WTC11 (cell line): ENCODE data around the gene GHRL. TPM values are rescaled to one million over a fixed set of nuclear protein-coding genes. Genes with fewer than 3 reads are reported as not detected.
A peak's percentile ranks its signal among the peaks of the same experiment; 100 is the strongest.

Source experiments
- ATAC-seq: fragments of 200-7000 bp; cut with Tn5 transposase; 2 replicates; pipeline ENCODE4 v1.10.0; 2021; ENCODE audit warnings: mild to moderate bottlenecking, moderate library complexity
- CTCF ChIA-PET: fragments of 300-600 bp; sonication (Branson Sonifier 250); formaldehyde crosslinking; loops from one replicate; lab custom pipeline; 2021; ENCODE audit warnings: antibody characterized with exemption; lab: Charles Lee
- POLR2A ChIA-PET: fragments of 350-600 bp; sonication (Branson Sonifier 250); formaldehyde crosslinking; loops from one replicate; lab custom pipeline; 2021; ENCODE audit warnings: antibody characterized with exemption; lab: Charles Lee
- DNase-seq: peaks from one replicate; pipeline ENCODE4 v3.0.0; 2021; ENCODE audit warnings: low spot score
- H3K27ac Mint-ChIP-seq: 2 replicates; pipeline ENCODE4 v1.8.0; 2021; ENCODE audit warnings: mixed read lengths
- H3K27me3 Mint-ChIP-seq: 2 replicates; pipeline ENCODE4 v1.8.0; 2021; ENCODE audit warnings: low read depth, mild to moderate bottlenecking, moderate library complexity, mixed read lengths
- H3K36me3 Mint-ChIP-seq: 2 replicates; pipeline ENCODE4 v1.8.0; 2021; ENCODE audit warnings: mixed read lengths
- H3K4me1 Mint-ChIP-seq: 2 replicates; pipeline ENCODE4 v1.8.0; 2022; ENCODE audit warnings: mixed read lengths
- H3K4me3 Mint-ChIP-seq: 2 replicates; pipeline ENCODE4 v1.8.0; 2021; ENCODE audit warnings: mild to moderate bottlenecking, moderate library complexity, mixed read lengths
- H3K9me3 Mint-ChIP-seq: 2 replicates; pipeline ENCODE4 v1.8.0; 2021; ENCODE audit warnings: mixed read lengths
- ATF1 ChIP-seq: sonication (generic); formaldehyde crosslinking; IDR thresholded peaks from 2 replicates; pipeline ENCODE4 v1.8.1; 2023; ENCODE audit warnings: mild to moderate bottlenecking, moderate library complexity, missing genetic modification reagents
- FOXK1 ChIP-seq: sonication (generic); formaldehyde crosslinking; IDR thresholded peaks from 2 replicates; pipeline ENCODE4 v1.8.0; 2022; ENCODE audit warnings: mild to moderate bottlenecking, moderate library complexity, missing genetic modification reagents
- GABPB1 ChIP-seq: sonication (generic); formaldehyde crosslinking; IDR thresholded peaks from 2 replicates; pipeline ENCODE4 v1.8.1; 2023; ENCODE audit warnings: mild to moderate bottlenecking, missing genetic modification reagents
- MXD4 ChIP-seq: fragments of 250-450 bp; sonication (Bioruptor Pico); IDR thresholded peaks from 2 replicates; pipeline ENCODE4 v1.8.0; 2021; ENCODE audit warnings: mild to moderate bottlenecking, moderate library complexity, borderline replicate concordance
- MYBL2 ChIP-seq: sonication (generic); formaldehyde crosslinking; IDR thresholded peaks from 2 replicates; pipeline ENCODE4 v1.8.1; 2023; ENCODE audit warnings: mild to moderate bottlenecking, moderate library complexity, missing genetic modification reagents
- NFATC4 ChIP-seq: fragments of 250-450 bp; sonication (Bioruptor Pico); IDR thresholded peaks from 2 replicates; pipeline ENCODE4 v1.9.0; 2021; ENCODE audit warnings: mild to moderate bottlenecking
- PRRX2 ChIP-seq: fragments of 250-450 bp; sonication (Bioruptor Pico); IDR thresholded peaks from 2 replicates; pipeline ENCODE4 v1.8.0; 2021; ENCODE audit warnings: mild to moderate bottlenecking
- SMAD4 ChIP-seq: sonication (generic); formaldehyde crosslinking; IDR thresholded peaks from 2 replicates; pipeline ENCODE4 v1.8.0; 2022; ENCODE audit warnings: mild to moderate bottlenecking, missing genetic modification reagents
- TCF7 ChIP-seq: sonication (generic); formaldehyde crosslinking; IDR thresholded peaks from 2 replicates; pipeline ENCODE4 v1.8.0; 2022; ENCODE audit warnings: mild to moderate bottlenecking, low read depth, missing genetic modification reagents, moderate library complexity
- ZNF138 ChIP-seq: sonication (generic); formaldehyde crosslinking; conservative IDR thresholded peaks from 2 replicates; pipeline ENCODE4 v1.8.1; 2022; ENCODE audit warnings: mild to moderate bottlenecking, moderate library complexity, missing genetic modification reagents
- ZNF219 ChIP-seq: sonication (generic); formaldehyde crosslinking; IDR thresholded peaks from 2 replicates; pipeline ENCODE4 v1.8.0; 2023; ENCODE audit warnings: missing genetic modification reagents, mild to moderate bottlenecking, borderline replicate concordance
- ZNF396 ChIP-seq: fragments of 250-450 bp; sonication (Bioruptor Pico); IDR thresholded peaks from 2 replicates; pipeline ENCODE4 v1.8.0; 2021; ENCODE audit warnings: mild to moderate bottlenecking, moderate library complexity, borderline replicate concordance
- total RNA-seq: library from RNA; stranded (reverse); gene quantifications from 3 replicates; pipeline ENCODE4 v1.2.3, GENCODE V29; 2021
- TF ChIP-seq, protein P1 (sequence below): sonication (generic); formaldehyde crosslinking; IDR thresholded peaks from 2 replicates; pipeline ENCODE4 v1.8.1; 2023; ENCODE audit warnings: mild to moderate bottlenecking, missing genetic modification reagents
- TF ChIP-seq, protein P2 (sequence below): sonication (generic); formaldehyde crosslinking; IDR thresholded peaks from 2 replicates; pipeline ENCODE4 v1.8.0; 2023; ENCODE audit warnings: missing genetic modification reagents, mild to moderate bottlenecking, borderline replicate concordance
- TF ChIP-seq, protein P3 (sequence below): sonication (generic); formaldehyde crosslinking; IDR thresholded peaks from 2 replicates; pipeline ENCODE4 v1.8.1; 2023; ENCODE audit warnings: mild to moderate bottlenecking, missing genetic modification reagents, moderate library complexity
- TF ChIP-seq, protein P4 (sequence below): sonication (generic); formaldehyde crosslinking; IDR thresholded peaks from 2 replicates; pipeline ENCODE4 v1.8.1; 2022; ENCODE audit warnings: low read depth, missing genetic modification reagents, borderline replicate concordance
- TF ChIP-seq, protein P5 (sequence below): sonication (generic); formaldehyde crosslinking; IDR thresholded peaks from 2 replicates; pipeline ENCODE4 v1.8.0; 2023; ENCODE audit warnings: missing genetic modification reagents
- TF ChIP-seq, protein P6 (sequence below): sonication (generic); formaldehyde crosslinking; IDR thresholded peaks from 2 replicates; pipeline ENCODE4 v1.8.0; 2023; ENCODE audit warnings: mild to moderate bottlenecking, missing genetic modification reagents
- TF ChIP-seq, protein P7 (sequence below): fragments of 250-450 bp; sonication (Bioruptor Pico); IDR thresholded peaks from 2 replicates; pipeline ENCODE4 v1.9.0; 2021; ENCODE audit warnings: moderate library complexity, mild to moderate bottlenecking, inconsistent platforms, borderline replicate concordance
- TF ChIP-seq, protein P8 (sequence below): sonication (generic); formaldehyde crosslinking; IDR thresholded peaks from 2 replicates; pipeline ENCODE4 v1.8.1; 2023; ENCODE audit warnings: mild to moderate bottlenecking, moderate library complexity, missing genetic modification reagents

Gene GHRL
- total RNA-seq, 1 experiment from 2014 or later = 0.35 TPM

DNA sequence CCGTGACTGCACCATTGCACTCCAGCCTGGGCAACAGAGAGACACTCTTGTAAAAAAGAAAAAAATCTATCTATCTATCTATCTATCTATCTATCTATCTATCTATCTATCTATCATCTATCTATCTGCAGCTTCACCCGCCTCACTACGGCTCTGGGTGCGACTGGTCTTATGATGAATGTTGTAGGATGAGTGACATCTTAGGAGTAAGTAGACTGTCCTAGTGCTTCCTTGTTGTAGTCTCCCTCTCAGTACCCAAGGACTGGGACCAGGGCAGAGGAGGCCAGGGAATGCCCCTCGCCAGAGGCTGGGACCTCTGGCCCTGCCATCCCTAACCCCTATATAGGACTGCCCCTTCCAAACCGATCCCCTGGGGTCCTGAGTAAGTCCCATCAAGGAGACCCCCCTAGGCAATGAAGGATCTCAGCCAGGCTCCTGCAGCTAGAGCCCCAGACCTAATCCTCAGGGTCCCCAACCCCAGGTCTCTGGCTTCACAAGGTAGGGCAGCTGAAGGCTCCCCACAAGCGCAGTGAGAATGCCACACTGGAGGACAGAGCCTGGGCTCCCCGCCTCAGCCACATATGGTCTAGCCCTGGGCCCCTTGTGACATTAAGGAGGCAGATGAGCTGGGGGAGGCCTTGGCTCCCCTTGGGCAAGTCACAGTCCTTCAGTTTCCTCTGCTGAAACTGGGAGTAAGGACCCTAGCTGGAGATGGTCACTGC is 29.0 kb upstream of the GHRL start:
- H3K4me3 Mint-ChIP-seq = peak overlapping the region; percentile 97

More for the DNA sequence above, 29.0 kb upstream of the GHRL start:
- Mint-ChIP-seq H3K9me3 (no peaks in the 10 kb centered on the region), H3K27ac (no peak overlapping the region), H3K36me3 (peaks cover 23% of the 10 kb centered on the region), H3K27me3 (peaks cover 10% of the 10 kb centered on the region; the same call in 1 of the 2 replicates), H3K4me1 (peaks cover 10% of the 10 kb centered on the region)
- TF ChIP-seq, protein P1, sequence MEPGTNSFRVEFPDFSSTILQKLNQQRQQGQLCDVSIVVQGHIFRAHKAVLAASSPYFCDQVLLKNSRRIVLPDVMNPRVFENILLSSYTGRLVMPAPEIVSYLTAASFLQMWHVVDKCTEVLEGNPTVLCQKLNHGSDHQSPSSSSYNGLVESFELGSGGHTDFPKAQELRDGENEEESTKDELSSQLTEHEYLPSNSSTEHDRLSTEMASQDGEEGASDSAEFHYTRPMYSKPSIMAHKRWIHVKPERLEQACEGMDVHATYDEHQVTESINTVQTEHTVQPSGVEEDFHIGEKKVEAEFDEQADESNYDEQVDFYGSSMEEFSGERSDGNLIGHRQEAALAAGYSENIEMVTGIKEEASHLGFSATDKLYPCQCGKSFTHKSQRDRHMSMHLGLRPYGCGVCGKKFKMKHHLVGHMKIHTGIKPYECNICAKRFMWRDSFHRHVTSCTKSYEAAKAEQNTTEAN (CRISPR knock-in tag) = no peak
- TF ChIP-seq, protein P2, sequence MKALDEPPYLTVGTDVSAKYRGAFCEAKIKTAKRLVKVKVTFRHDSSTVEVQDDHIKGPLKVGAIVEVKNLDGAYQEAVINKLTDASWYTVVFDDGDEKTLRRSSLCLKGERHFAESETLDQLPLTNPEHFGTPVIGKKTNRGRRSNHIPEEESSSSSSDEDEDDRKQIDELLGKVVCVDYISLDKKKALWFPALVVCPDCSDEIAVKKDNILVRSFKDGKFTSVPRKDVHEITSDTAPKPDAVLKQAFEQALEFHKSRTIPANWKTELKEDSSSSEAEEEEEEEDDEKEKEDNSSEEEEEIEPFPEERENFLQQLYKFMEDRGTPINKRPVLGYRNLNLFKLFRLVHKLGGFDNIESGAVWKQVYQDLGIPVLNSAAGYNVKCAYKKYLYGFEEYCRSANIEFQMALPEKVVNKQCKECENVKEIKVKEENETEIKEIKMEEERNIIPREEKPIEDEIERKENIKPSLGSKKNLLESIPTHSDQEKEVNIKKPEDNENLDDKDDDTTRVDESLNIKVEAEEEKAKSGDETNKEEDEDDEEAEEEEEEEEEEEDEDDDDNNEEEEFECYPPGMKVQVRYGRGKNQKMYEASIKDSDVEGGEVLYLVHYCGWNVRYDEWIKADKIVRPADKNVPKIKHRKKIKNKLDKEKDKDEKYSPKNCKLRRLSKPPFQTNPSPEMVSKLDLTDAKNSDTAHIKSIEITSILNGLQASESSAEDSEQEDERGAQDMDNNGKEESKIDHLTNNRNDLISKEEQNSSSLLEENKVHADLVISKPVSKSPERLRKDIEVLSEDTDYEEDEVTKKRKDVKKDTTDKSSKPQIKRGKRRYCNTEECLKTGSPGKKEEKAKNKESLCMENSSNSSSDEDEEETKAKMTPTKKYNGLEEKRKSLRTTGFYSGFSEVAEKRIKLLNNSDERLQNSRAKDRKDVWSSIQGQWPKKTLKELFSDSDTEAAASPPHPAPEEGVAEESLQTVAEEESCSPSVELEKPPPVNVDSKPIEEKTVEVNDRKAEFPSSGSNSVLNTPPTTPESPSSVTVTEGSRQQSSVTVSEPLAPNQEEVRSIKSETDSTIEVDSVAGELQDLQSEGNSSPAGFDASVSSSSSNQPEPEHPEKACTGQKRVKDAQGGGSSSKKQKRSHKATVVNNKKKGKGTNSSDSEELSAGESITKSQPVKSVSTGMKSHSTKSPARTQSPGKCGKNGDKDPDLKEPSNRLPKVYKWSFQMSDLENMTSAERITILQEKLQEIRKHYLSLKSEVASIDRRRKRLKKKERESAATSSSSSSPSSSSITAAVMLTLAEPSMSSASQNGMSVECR (CRISPR knock-in tag) = no peak
- TF ChIP-seq, protein P3, sequence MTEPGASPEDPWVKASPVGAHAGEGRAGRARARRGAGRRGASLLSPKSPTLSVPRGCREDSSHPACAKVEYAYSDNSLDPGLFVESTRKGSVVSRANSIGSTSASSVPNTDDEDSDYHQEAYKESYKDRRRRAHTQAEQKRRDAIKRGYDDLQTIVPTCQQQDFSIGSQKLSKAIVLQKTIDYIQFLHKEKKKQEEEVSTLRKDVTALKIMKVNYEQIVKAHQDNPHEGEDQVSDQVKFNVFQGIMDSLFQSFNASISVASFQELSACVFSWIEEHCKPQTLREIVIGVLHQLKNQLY (CRISPR knock-in tag) = no peak
- no peak for TF ChIP-seq ATF1 (CRISPR knock-in tag)
- no peak for TF ChIP-seq ZNF219 (CRISPR knock-in tag)
- TF ChIP-seq, protein P4, sequence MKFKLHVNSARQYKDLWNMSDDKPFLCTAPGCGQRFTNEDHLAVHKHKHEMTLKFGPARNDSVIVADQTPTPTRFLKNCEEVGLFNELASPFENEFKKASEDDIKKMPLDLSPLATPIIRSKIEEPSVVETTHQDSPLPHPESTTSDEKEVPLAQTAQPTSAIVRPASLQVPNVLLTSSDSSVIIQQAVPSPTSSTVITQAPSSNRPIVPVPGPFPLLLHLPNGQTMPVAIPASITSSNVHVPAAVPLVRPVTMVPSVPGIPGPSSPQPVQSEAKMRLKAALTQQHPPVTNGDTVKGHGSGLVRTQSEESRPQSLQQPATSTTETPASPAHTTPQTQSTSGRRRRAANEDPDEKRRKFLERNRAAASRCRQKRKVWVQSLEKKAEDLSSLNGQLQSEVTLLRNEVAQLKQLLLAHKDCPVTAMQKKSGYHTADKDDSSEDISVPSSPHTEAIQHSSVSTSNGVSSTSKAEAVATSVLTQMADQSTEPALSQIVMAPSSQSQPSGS (CRISPR knock-in tag) = no peak
- TF ChIP-seq MYBL2 (CRISPR knock-in tag) = no peak
- TF ChIP-seq, protein P5, sequence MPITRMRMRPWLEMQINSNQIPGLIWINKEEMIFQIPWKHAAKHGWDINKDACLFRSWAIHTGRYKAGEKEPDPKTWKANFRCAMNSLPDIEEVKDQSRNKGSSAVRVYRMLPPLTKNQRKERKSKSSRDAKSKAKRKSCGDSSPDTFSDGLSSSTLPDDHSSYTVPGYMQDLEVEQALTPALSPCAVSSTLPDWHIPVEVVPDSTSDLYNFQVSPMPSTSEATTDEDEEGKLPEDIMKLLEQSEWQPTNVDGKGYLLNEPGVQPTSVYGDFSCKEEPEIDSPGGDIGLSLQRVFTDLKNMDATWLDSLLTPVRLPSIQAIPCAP (CRISPR knock-in tag) = no peak
- TF ChIP-seq MXD4 = no peak
- TF ChIP-seq, protein P6, sequence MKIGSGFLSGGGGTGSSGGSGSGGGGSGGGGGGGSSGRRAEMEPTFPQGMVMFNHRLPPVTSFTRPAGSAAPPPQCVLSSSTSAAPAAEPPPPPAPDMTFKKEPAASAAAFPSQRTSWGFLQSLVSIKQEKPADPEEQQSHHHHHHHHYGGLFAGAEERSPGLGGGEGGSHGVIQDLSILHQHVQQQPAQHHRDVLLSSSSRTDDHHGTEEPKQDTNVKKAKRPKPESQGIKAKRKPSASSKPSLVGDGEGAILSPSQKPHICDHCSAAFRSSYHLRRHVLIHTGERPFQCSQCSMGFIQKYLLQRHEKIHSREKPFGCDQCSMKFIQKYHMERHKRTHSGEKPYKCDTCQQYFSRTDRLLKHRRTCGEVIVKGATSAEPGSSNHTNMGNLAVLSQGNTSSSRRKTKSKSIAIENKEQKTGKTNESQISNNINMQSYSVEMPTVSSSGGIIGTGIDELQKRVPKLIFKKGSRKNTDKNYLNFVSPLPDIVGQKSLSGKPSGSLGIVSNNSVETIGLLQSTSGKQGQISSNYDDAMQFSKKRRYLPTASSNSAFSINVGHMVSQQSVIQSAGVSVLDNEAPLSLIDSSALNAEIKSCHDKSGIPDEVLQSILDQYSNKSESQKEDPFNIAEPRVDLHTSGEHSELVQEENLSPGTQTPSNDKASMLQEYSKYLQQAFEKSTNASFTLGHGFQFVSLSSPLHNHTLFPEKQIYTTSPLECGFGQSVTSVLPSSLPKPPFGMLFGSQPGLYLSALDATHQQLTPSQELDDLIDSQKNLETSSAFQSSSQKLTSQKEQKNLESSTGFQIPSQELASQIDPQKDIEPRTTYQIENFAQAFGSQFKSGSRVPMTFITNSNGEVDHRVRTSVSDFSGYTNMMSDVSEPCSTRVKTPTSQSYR (CRISPR knock-in tag) = no peak
- no peak for TF ChIP-seq SMAD4 (CRISPR knock-in tag)
- TF ChIP-seq GABPB1 (CRISPR knock-in tag) = no peak
- TF ChIP-seq, protein P7, sequence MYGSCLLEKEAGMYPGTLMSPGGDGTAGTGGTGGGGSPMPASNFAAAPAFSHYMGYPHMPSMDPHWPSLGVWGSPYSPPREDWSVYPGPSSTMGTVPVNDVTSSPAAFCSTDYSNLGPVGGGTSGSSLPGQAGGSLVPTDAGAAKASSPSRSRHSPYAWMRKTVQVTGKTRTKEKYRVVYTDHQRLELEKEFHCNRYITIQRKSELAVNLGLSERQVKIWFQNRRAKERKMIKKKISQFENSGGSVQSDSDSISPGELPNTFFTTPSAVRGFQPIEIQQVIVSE (CRISPR knock-in tag) = no peak
- no peak for TF ChIP-seq TCF7 (CRISPR knock-in tag)
- no peak for TF ChIP-seq FOXK1 (CRISPR knock-in tag)
- no peak for TF ChIP-seq NFATC4
- no peak for TF ChIP-seq ZNF396 (CRISPR knock-in tag)
- TF ChIP-seq, protein P8, sequence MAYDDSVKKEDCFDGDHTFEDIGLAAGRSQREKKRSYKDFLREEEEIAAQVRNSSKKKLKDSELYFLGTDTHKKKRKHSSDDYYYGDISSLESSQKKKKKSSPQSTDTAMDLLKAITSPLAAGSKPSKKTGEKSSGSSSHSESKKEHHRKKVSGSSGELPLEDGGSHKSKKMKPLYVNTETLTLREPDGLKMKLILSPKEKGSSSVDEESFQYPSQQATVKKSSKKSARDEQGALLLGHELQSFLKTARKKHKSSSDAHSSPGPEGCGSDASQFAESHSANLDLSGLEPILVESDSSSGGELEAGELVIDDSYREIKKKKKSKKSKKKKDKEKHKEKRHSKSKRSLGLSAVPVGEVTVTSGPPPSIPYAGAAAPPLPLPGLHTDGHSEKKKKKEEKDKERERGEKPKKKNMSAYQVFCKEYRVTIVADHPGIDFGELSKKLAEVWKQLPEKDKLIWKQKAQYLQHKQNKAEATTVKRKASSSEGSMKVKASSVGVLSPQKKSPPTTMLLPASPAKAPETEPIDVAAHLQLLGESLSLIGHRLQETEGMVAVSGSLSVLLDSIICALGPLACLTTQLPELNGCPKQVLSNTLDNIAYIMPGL (CRISPR knock-in tag) = no peak
- TF ChIP-seq PRRX2 (CRISPR knock-in tag) = no peak
- TF ChIP-seq ZNF138 (CRISPR knock-in tag) = no peak
- CTCF ChIA-PET = interaction anchor here (0.5 to 2.1 kb wide), 23 partner anchors 10 to 443 kb away, joined by 3 to 13 read pairs (median 3); partner anchors contain the start of gene CRELD1
- no peak for ATAC-seq
- no peak for DNase-seq
- POLR2A ChIA-PET = interaction anchor here (0.5 to 1.2 kb wide), 5 partner anchors 8 to 925 kb away, joined by 3 read pairs; no protein-coding TSS in a partner anchor
